IMR-90 (cell line): ENCODE results near the gene GAREM2. TPM values are rescaled to one million over a fixed set of nuclear protein-coding genes. Genes with fewer than 3 reads are reported as not detected.

Experiments
- ATAC-seq: fragments of 200-7000 bp; cut with Tn5 transposase; 2 replicates; pipeline ENCODE4 v1.9.1; 2020; ENCODE audit warnings: low read depth, mild to moderate bottlenecking, moderate library complexity
- BruUV-seq: library from RNA; stranded (reverse); fragments of 400-500 nt; replicated peaks from 2 replicates; lab custom pipeline; 2021; lab: Mats Ljungman, UMichigan
- CTCF ChIA-PET: fragments of 300-600 bp; formaldehyde crosslinking; extraction: SDS; loops from one replicate; lab custom pipeline; 2021; ENCODE audit warnings: antibody characterized with exemption; lab: Yijun Ruan, JAX
- POLR2A ChIA-PET: fragments of 300-600 bp; sonication (Branson Sonifier 250); formaldehyde crosslinking; loops from one replicate; lab custom pipeline; 2022; ENCODE audit warnings: antibody characterized with exemption; ENCODE audit not compliant: unreplicated experiment; lab: Charles Lee
- DNase-seq: peaks from one replicate; pipeline ENCODE4 v3.0.0; 2013
- H2AFZ ChIP-seq: replicated peaks from 2 replicates; pipeline ENCODE3; 2013; ENCODE audit warnings: low read length, mild to moderate bottlenecking; ENCODE audit not compliant: poor library complexity
- H2AK5ac ChIP-seq: 2 replicates; pipeline ENCODE4 v1.6.1; 2013; ENCODE audit warnings: low read depth, low read length, inconsistent platforms
- H2AK9ac ChIP-seq: replicated peaks from 2 replicates; pipeline ENCODE3; 2013; ENCODE audit warnings: mild to moderate bottlenecking, low read depth, low read length, moderate library complexity; ENCODE audit not compliant: poor library complexity
- H2BK120ac ChIP-seq: 2 replicates; pipeline ENCODE4 v1.6.1; 2013; ENCODE audit warnings: low read depth, low read length, inconsistent platforms
- H2BK15ac ChIP-seq: 3 replicates; pipeline ENCODE4 v1.6.1; 2013; ENCODE audit warnings: low read depth, low read length, inconsistent platforms
- H2BK20ac ChIP-seq: 2 replicates; pipeline ENCODE4 v1.6.1; 2013; ENCODE audit warnings: low read depth, mild to moderate bottlenecking, inconsistent platforms, low read length, moderate library complexity
- H2BK5ac ChIP-seq: 2 replicates; pipeline ENCODE4 v1.6.1; 2013; ENCODE audit warnings: mild to moderate bottlenecking, low read depth, low read length, inconsistent platforms; ENCODE audit not compliant: poor library complexity, severe bottlenecking
- H3K14ac ChIP-seq: replicated peaks from 2 replicates; pipeline ENCODE4 v1.6.1; 2013; ENCODE audit warnings: low read depth, low read length, inconsistent platforms
- H3K18ac ChIP-seq: 2 replicates; pipeline ENCODE4 v1.6.1; 2013; ENCODE audit warnings: low read depth, low read length, control low read depth
- H3K23ac ChIP-seq: 2 replicates; pipeline ENCODE4 v1.6.1; 2013; ENCODE audit warnings: low read depth, low read length, inconsistent platforms
- H3K27ac ChIP-seq: 2 replicates; pipeline ENCODE4 v1.5.1; 2013; ENCODE audit warnings: mild to moderate bottlenecking, control low read depth, low read length; ENCODE audit not compliant: insufficient read depth
- H3K27me3 ChIP-seq: 2 replicates; pipeline ENCODE4 v1.6.1; 2013; ENCODE audit warnings: low read length; ENCODE audit not compliant: control insufficient read depth, insufficient read depth
- H3K36me3 ChIP-seq: 2 replicates; pipeline ENCODE4 v1.6.1; 2013; ENCODE audit warnings: low read length, mixed read lengths; ENCODE audit not compliant: control insufficient read depth, insufficient read depth
- H3K4ac ChIP-seq: 2 replicates; pipeline ENCODE4 v1.6.1; 2013; ENCODE audit warnings: low read depth, low read length, inconsistent platforms
- H3K4me1 ChIP-seq: 2 replicates; pipeline ENCODE4 v1.6.1; 2013; ENCODE audit warnings: low read length, mixed read lengths; ENCODE audit not compliant: control insufficient read depth, insufficient read depth
- H3K4me2 ChIP-seq: 2 replicates; pipeline ENCODE4 v1.6.1; 2013; ENCODE audit warnings: low read depth, mild to moderate bottlenecking, control low read depth, low read length, moderate library complexity
- H3K4me3 ChIP-seq: 2 replicates; pipeline ENCODE4 v1.5.1; 2013; ENCODE audit warnings: low read depth, mild to moderate bottlenecking, control low read depth, low read length, moderate library complexity; ENCODE audit not compliant: insufficient read depth
- H3K56ac ChIP-seq: 2 replicates; pipeline ENCODE4 v1.6.1; 2013; ENCODE audit warnings: low read length, inconsistent platforms; ENCODE audit not compliant: insufficient read depth; ENCODE audit errors: extremely low read depth
- H3K79me1 ChIP-seq, 2 experiments: 2 replicates each; pipeline ENCODE4 v1.6.1; 2013; ENCODE audit warnings: low read length in 2 of 2, inconsistent platforms in 1 of 2, low read depth in 1 of 2
- H3K9ac ChIP-seq: 2 replicates; pipeline ENCODE4 v1.6.1; 2013; ENCODE audit warnings: low read depth, low read length, control low read depth
- H3K9me1 ChIP-seq: 2 replicates; pipeline ENCODE4 v1.6.1; 2013; ENCODE audit warnings: low read length, inconsistent platforms; ENCODE audit not compliant: insufficient read depth
- H3K9me3 ChIP-seq: 2 replicates; pipeline ENCODE4 v1.6.1; 2013; ENCODE audit warnings: low read length; ENCODE audit not compliant: control insufficient read depth, insufficient read depth
- H4K20me1 ChIP-seq: 2 replicates; pipeline ENCODE4 v1.6.1; 2013; ENCODE audit warnings: low read length, inconsistent platforms; ENCODE audit not compliant: insufficient read depth
- H4K5ac ChIP-seq: 2 replicates; pipeline ENCODE4 v1.6.1; 2013; ENCODE audit warnings: mild to moderate bottlenecking, low read depth, low read length, control low read depth
- H4K8ac ChIP-seq, 2 experiments: 2 replicates each; pipeline ENCODE4 v1.6.1; 2013; ENCODE audit warnings: low read depth in 2 of 2, low read length in 2 of 2, control low read depth in 1 of 2, inconsistent platforms in 1 of 2
- H4K91ac ChIP-seq: 2 replicates; pipeline ENCODE4 v1.6.1; 2013; ENCODE audit warnings: low read depth, low read length, inconsistent platforms; ENCODE audit not compliant: insufficient read depth
- FOS ChIP-seq: fragments of 150-350 bp; IDR thresholded peaks from 2 replicates; pipeline ENCODE4 v1.6.1; 2016; ENCODE audit warnings: low read depth, low read length
- MAFK ChIP-seq: IDR thresholded peaks from 2 replicates; pipeline ENCODE4 v1.6.1; 2012; ENCODE audit warnings: low read depth, low read length, improper control_type of control experiment
- MXI1 ChIP-seq: IDR thresholded peaks from 2 replicates; pipeline ENCODE4 v1.6.1; 2012; ENCODE audit warnings: low read depth, mild to moderate bottlenecking, low read length, moderate library complexity, borderline replicate concordance
- SMC3 ChIP-seq: fragments of 150-350 bp; IDR thresholded peaks from 2 replicates; pipeline ENCODE4 v1.6.1; 2016; ENCODE audit warnings: low read depth, mild to moderate bottlenecking, antibody characterized with exemption, low read length, moderate library complexity
- whole genome bisulfite sequencing, 2 experiments: methylation state at CpG; one replicate each; pipeline versions ENCODE4 v1.1.5 to v1.1.7; 2013; ENCODE audit warnings: missing lambda C conversion rate in 2 of 2; ENCODE audit not compliant: insufficient read length in 1 of 2; ENCODE audit errors: extremely low coverage in 2 of 2; 5-methylcytosine and 5-hydroxymethylcytosine counted together
- dilution Hi-C: fragments of 300-500 bp; cut with HindIII; formaldehyde crosslinking; loops from one replicate; pipeline ENCODE4 v1.14.3; 2018; ENCODE audit warnings: low sequenced_read_pairs; ENCODE audit not compliant: unreplicated experiment
- in situ Hi-C: fragments of 300-500 bp; cut with MboI; formaldehyde crosslinking; loops from 3 replicates; pipeline ENCODE4 v1.14.3; 2019; ENCODE audit warnings: low sequenced_read_pairs, inconsistent platforms, mixed read lengths
- intact Hi-C: fragments of 100-400 bp; cut with micrococcal nuclease; formaldehyde crosslinking; loops from 2 replicates; pipeline ENCODE4 v1.10.0; 2022
- polyA plus RNA-seq, 3 experiments: library from polyadenylated mRNA; depleted of rRNA; stranded (reverse); fragments of >200 nt; gene quantifications; 2 replicates each; pipeline ENCODE4 v1.2.3, GENCODE V29; 2012; ENCODE audit warnings: low replicate concordance in 1 of 3
- total RNA-seq: library from RNA; depleted of rRNA; stranded (reverse); fragments of >200 nt; gene quantifications from 2 replicates; pipeline ENCODE4 v1.2.3, GENCODE V29; 2012

Gene GAREM2
- total and polyA plus RNA-seq, 2 of the 4 experiments (the other 2 are of a cell fraction), result 0.36 to 1.8 TPM

DNA sequence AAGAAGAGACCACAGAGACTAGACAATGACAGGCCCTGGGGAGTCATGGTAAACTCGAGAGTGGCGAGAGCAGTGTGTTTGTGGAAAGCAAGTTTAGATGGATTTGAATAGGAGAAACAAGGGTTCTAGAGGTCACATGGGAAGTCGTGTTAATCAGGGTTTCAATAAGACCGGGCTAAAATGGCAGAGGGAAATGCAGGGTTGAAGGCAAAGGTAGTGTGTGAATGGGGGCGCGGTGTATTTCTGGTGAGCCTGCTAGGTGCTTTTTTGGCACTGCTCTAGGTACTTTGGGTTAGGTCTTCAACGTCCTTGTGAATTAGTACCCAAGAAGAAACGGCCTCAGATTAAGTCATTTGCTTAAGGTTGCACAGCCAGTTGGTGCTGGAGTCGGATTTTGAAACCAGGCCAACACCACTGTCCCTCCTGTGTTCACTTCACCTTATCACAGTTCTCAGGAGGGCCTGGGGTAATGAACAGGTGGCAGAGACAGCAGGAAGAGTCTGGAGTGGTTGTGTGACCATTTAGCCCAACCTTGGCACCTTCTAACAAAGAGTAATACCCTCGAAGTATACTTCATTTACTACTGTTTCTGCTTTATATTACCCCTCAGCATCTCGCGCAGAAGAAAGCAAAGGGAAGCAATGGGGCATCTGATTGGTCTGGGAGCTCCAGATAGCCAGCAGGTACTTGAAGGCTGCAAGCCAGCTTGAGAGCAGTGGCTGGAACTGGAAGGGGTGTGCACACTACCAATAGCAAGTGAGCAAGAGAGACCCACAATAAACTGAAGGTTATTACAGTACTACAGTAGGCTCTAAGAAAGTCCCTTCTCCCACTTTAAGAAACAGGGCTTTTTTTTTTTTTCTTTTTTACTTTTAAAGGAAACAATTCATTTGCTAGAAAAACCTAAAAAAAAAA is 33.4 kb upstream of the GAREM2 start (continued):
- TF ChIP-seq SMC3 (no peak), MAFK (no peak)

DNA sequence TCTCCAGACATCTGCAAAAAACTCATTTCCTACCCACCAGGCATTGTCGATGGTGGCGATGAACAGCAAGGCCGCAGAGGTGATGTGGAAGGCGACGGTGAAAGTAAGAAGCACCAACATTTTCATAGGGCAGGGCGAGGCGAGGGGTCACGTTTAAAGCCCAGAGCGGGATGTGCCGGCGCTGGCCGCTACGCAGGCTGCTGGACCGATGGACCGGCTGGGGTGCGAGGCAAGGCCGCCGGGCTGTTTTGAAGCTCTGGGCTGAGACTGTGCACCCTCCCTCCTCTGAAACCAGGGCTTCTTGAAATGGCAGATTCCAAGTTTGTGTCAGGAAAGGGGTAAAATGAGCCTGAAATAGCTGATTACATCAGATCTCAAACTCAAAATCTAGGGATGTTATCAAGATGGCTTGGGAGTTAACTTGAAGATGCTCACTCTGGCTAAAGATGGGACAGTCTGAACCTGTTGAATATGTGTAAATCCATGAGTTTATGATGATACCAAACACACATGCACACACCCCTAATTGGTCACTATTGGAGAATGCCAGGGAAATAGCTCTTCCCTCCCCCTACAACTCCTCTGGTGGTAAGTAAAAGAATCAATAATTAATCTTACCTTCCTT is 31.6 kb upstream of the GAREM2 start:
- no peak overlapping the region for H3K27ac ChIP-seq
- DNase-seq (no peak), ATAC-seq (no peak)
- ChIA-PET POLR2A (no interaction called here), CTCF (interaction anchor here (0.6 kb wide), 1 partner anchor 152 kb away, joined by 3 read pairs; no protein-coding TSS in a partner anchor)
- H3K27me3 ChIP-seq, result no peaks in the 10 kb centered on the region
- no peak overlapping the region for H3K4me3 ChIP-seq
- no peak overlapping the region for H2BK120ac ChIP-seq
- H4K91ac ChIP-seq, result no peak overlapping the region
- H3K4me2 ChIP-seq, result no peak overlapping the region
- no peak overlapping the region for H2AK5ac ChIP-seq
- H2BK15ac ChIP-seq, result no peak overlapping the region
- peaks cover 2% of the 10 kb centered on the region; the same call in 1 of the 2 replicates for H3K36me3 ChIP-seq
- no peak overlapping the region for H2BK5ac ChIP-seq
- no peak overlapping the region for H4K5ac ChIP-seq
- no peak overlapping the region for H3K9ac ChIP-seq
- H3K56ac ChIP-seq, result no peak overlapping the region
- H3K9me3 ChIP-seq, result no peaks in the 10 kb centered on the region
- TF ChIP-seq FOS, result no peak
- no peak for TF ChIP-seq MXI1
- no peak overlapping the region for H2BK20ac ChIP-seq
- H3K79me1 ChIP-seq, result no peaks in the 10 kb centered on the region
- H3K4ac ChIP-seq, result no peak overlapping the region
- peaks cover 7% of the 10 kb centered on the region; the same call in 1 of the 2 replicates for H3K9me1 ChIP-seq
- no peak overlapping the region for H3K14ac ChIP-seq
- no peak overlapping the region for H4K8ac ChIP-seq
- H3K18ac ChIP-seq, result no peak overlapping the region
- H3K4me1 ChIP-seq, result no peaks in the 10 kb centered on the region
- dilution Hi-C loops, result no loop called here
- no peaks in the 10 kb centered on the region; the same call in 1 of the 2 replicates for H4K20me1 ChIP-seq
- BruUV-seq, result no TSS peak
- intact Hi-C loops, result no loop called here
- H3K23ac ChIP-seq, result no peak overlapping the region
- WGBS, 2 experiments, result 90% methylated on average over 16 of the region's 18 CpGs; no CpG with 5 or more reads in 1 of the 2 experiments
- in situ Hi-C loops, result loop anchor here (10.0 kb wide), 1 partner anchor 286 kb away; no protein-coding TSS in a partner anchor
- no peak overlapping the region for H2AK9ac ChIP-seq
- no peak overlapping the region for H2AFZ ChIP-seq
